HT-29 (cell line): ENCODE measurements around the gene LSMEM2. TPM values are rescaled to one million over a fixed set of nuclear protein-coding genes. Genes with fewer than 3 reads are reported as not detected.

Source experiments
- total RNA-seq: library from RNA; depleted of rRNA; stranded (reverse); fragments of >200 nt; shearing (Covaris generic); gene quantifications from 2 replicates; pipeline ENCODE4 v1.2.3, GENCODE V29; 2014; rRNA removed

The LSMEM2 gene
- total RNA-seq, 1 experiment from 2014 or later, result not detected

Other genes with a start within 250 kb of the LSMEM2 start
- 33.5 and 35.8 TPM in 2 replicates for gene RBM5, start 190.2 kb upstream of the LSMEM2 start, total RNA-seq
- gene SEMA3F, start 123.8 kb upstream of the LSMEM2 start, total RNA-seq, result 14.6 and 16.5 TPM in 2 replicates
- 0.18 TPM in 1 of 2 replicates, not detected in the other for gene GNAT1, start 87.5 kb upstream of the LSMEM2 start, total RNA-seq
- gene SLC38A3, start 73.8 kb upstream of the LSMEM2 start, total RNA-seq, result 0.70 TPM in 1 of 2 replicates, not detected in the other
- gene GNAI2, start 42.9 kb upstream of the LSMEM2 start, total RNA-seq, result 167 and 168 TPM in 2 replicates
- gene SEMA3B, start 9.9 kb upstream of the LSMEM2 start, total RNA-seq, result 87.7 and 94.2 TPM in 2 replicates
- 175 and 177 TPM in 2 replicates for gene IFRD2, start 13.3 kb downstream of the LSMEM2 start, total RNA-seq
- 8.3 and 12.7 TPM in 2 replicates for gene HYAL3, start 20.3 kb downstream of the LSMEM2 start, total RNA-seq
- gene NAA80, start 20.3 kb downstream of the LSMEM2 start, total RNA-seq, result 14.2 and 15.3 TPM in 2 replicates
- gene HYAL1, start 24.5 kb downstream of the LSMEM2 start, total RNA-seq, result 1.4 and 1.6 TPM in 2 replicates
- gene HYAL2, start 43.7 kb downstream of the LSMEM2 start, total RNA-seq, result 81.4 and 82.6 TPM in 2 replicates
- 66.8 and 69.2 TPM in 2 replicates for gene TUSC2, start 49.1 kb downstream of the LSMEM2 start, total RNA-seq
- gene RASSF1, start 61.7 kb downstream of the LSMEM2 start, total RNA-seq, result 24.2 and 30.2 TPM in 2 replicates
- gene ZMYND10, start 66.6 kb downstream of the LSMEM2 start, total RNA-seq, result 0.48 TPM in 1 of 2 replicates, not detected in the other
- 30.0 and 30.7 TPM in 2 replicates for gene NPRL2, start 71.7 kb downstream of the LSMEM2 start, total RNA-seq
- 42.5 and 46.0 TPM in 2 replicates for gene CYB561D2, start 71.8 kb downstream of the LSMEM2 start, total RNA-seq
- 35.8 and 36.2 TPM in 2 replicates for gene TMEM115, start 80.4 kb downstream of the LSMEM2 start, total RNA-seq
- gene CACNA2D2, start 224.5 kb downstream of the LSMEM2 start, total RNA-seq, result 0.33 and 0.42 TPM in 2 replicates